Activated CD8-positive, alpha-beta memory T cell treated with anti-CD3 and anti-CD28 coated beads, Interleukin-2, amount 50 U/mL, for 1 hour (primary cell): Measurements from ENCODE around the gene EIF5.

Experiments
- DNase-seq: peaks from one replicate; pipeline ENCODE4 v3.0.0-alpha.2; 2020; ENCODE audit errors: extremely low read depth

Gene EIF5

GRCh38 chr14:103310576-103311095 is 23.4 kb upstream of the EIF5 start:
- DNase-seq = no peak

GRCh38 chr14:103311171-103311997 is 22.7 kb upstream of the EIF5 start:
- DNase-seq = no peak

GRCh38 chr14:103312006-103312635 is 21.9 kb upstream of the EIF5 start:
- no peak for DNase-seq

GRCh38 chr14:103313704-103314103 is 20.3 kb upstream of the EIF5 start:
- no peak for DNase-seq

- DNase-seq = no peak
These were observed 19.4 kb upstream of the EIF5 start for GRCh38 chr14:103314496-103315277.

DNA sequence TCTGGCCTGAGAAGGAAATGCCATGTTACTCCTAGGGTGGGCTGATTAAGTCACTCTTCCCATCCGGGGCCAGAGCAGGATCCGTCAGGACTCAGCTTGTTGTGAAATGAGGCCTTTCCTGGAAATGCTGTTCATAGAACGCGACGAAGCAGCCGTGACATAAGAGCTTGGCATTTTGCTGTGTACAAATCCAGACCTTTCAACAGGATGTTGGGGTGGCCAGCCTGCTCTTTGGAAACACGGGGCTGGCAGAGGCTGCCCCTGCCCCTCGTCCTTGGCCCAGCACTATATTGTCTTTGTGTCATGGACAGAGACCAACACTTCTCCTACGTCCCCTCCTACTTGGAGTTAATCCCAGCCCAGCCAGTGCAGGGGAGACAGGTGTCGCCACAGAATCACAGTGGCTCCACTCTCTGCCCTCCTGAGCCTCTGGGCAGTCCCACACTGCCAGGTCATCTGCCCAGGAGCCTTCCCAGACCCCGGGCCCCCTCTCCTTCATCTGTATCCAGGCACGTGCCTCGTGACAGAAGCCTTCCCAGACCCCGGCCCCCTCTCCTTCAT is 18.6 kb upstream of the EIF5 start:
- no peak for DNase-seq

DNA sequence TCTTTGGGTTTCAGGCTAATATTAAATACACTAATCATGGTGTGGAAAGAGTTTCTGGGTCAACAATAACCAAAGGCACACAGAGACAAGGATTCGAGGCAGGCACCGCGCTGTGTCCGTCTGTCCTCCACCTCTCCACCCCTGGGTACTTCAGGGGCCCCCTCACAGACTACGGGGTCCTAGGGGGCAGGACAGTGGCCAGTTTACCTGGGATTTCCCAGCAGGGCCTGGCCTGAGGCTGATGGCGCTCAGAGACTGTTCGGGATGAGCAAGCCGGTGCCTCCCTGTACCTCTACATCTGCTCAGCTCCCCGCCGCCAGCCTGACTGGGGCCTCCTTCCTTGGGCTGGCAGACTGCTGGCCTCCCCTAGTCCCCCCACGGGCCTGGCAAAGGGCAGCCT is 18.1 kb upstream of the EIF5 start:
- no peak for DNase-seq

- no peak for DNase-seq
These were observed 17.3 kb upstream of the EIF5 start for GRCh38 chr14:103316721-103317121.

DNA sequence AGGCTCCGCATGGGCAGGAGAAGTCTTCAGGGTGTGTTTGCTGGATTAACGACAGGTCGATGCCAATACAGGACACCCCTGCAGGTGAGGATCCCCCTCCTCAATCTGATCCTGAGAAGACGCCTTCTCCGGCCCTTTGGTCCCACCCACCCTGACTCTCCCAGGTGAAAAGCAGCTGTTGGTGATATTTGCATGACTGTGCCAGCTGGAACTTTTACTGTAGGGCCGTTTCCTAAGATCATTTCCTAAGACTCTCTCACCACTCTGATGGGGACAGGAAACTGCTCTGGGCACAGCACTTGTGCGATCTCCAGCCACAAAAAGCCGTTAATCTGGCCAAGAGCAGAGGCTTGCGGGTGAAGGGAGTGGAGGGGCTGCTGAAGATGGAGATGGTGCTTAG is 16.8 kb upstream of the EIF5 start:
- no peak for DNase-seq

DNA sequence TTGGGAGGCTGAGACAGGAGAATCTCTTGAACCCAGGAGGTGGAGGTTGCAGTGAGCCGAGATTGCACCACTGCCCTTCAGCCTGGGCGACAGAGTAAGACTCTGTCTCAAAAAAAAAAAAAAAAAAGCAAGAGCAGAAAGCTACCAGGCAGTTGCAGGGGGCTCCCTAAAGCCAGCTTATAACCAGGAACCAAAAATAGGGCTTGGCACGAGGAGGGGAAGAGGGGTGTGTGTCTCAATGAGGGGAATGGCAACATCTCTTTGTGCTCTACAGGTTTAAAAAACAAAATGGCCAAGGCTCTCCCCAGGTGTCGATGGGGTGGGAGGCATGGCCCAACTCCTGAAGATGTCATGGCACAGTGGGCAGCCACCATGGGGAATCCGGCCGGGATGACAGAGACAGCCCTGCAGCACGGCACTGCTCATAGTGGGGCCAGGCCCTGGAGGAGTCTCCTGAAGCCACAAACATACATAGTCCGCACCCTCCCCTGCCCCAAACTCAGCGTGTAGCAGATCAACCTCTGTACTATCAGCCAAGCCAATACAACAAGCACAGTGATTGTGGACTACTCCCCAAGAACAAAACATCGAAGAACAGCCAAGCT is 16.0 kb upstream of the EIF5 start:
- DNase-seq = no peak

- no peak for DNase-seq
These were observed 15.2 kb upstream of the EIF5 start for GRCh38 chr14:103318750-103319419.

DNA sequence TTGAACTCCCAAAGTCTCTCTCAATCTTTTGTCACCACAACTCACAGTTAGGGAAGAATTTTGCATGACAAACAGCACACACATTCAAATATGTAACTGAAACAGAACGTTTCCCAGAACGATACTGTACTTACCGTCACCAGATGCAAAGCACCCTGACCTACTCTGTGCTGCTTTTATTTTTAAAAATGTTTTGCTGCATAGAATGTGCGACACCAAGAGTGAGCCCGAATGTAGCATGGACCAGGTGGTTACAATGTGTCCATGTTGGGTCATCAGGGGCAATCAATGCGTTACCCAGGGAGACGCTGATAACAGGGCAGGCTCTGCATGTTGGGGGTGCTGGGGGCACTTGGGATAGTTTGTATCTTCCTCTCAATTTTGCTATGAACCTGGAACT is 14.6 kb upstream of the EIF5 start:
- DNase-seq = no peak

- no peak for DNase-seq
These were observed 8.0 kb upstream of the EIF5 start for GRCh38 chr14:103326078-103326477.

GRCh38 chr14:103328941-103329340 is 5.1 kb upstream of the EIF5 start:
- no peak for DNase-seq

DNA sequence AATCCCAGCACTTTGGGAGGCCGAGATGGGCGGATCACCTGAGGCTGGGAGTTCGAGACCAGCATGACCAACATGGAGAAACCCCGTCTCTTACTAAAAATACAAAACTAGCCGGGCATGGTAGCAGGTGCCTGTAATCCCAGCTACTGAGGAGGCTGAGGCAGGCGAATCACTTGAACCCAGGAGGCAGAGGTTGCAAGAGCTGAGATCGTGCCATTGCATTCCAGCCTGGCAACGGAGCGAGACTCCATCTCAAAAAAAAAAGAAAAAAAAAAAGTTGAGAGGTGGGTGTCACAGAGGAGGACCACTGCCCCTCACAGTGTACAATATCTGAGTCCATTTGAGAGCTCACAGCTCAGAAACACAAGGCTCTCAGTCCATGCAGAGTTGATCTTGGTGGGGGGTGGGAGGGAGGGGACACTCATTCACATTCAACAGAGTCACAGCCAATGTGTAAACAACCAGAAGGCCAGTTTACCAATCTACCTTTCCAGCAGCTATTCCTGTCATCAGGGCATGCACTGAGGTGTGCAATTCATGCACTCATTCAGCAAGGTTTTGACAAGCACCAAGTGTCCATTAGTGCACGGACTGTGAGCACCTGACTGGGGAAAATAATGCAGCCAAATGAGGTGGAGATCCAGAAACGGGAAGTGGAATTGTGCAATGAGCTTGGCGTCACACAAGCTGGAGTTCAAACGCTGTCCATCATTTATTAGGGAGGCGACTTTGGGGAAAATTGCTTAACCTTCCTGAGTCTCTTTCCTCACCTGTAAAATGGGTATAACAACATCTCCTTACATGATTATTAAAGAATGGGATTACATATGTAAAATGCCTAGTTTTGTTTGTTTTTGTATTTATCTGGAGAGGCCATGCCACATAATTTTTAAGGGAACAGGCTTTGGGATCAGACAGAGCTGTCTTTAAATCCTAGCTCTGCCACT is 4.4 kb upstream of the EIF5 start:
- DNase-seq = no peak

- DNase-seq = no peak
These were observed 3.5 kb upstream of the EIF5 start for GRCh38 chr14:103330536-103330935.

DNA sequence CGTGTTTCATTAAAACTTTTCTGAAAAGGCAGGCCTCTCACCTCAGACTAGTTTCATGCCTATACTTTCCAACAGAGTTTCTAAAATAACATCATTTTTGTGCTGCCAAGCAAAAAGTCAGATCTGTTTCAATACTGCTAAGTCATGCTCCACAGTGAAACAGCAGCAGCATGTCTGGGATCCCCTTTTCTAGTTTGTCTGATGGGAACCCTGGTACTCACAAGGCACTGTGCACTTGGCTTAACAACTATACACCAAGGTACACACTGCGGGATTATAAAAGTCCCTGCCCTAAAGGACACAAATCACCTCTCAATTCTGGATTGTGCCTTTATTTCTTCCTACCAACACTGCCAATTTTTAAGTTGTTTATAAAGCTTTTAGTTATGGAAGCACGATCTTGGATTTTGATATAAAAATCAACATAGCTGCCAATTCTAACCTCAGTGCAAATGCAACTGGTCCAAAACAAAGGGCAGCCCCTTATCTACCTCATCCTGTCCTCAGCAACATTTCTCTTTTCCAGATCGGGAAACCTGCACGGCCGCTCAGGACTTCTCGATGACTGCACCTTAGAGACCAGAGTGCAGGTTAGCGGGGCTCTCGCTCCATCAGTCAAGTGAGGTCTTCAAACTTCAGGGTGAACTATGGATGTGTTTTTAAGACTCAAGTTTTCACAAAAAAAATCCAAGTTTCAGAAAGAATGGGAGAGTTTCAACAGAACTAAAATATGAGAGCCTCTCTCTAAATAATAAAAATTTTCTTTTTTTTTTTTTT is 1.7 kb upstream of the EIF5 start:
- DNase-seq = no peak

DNA sequence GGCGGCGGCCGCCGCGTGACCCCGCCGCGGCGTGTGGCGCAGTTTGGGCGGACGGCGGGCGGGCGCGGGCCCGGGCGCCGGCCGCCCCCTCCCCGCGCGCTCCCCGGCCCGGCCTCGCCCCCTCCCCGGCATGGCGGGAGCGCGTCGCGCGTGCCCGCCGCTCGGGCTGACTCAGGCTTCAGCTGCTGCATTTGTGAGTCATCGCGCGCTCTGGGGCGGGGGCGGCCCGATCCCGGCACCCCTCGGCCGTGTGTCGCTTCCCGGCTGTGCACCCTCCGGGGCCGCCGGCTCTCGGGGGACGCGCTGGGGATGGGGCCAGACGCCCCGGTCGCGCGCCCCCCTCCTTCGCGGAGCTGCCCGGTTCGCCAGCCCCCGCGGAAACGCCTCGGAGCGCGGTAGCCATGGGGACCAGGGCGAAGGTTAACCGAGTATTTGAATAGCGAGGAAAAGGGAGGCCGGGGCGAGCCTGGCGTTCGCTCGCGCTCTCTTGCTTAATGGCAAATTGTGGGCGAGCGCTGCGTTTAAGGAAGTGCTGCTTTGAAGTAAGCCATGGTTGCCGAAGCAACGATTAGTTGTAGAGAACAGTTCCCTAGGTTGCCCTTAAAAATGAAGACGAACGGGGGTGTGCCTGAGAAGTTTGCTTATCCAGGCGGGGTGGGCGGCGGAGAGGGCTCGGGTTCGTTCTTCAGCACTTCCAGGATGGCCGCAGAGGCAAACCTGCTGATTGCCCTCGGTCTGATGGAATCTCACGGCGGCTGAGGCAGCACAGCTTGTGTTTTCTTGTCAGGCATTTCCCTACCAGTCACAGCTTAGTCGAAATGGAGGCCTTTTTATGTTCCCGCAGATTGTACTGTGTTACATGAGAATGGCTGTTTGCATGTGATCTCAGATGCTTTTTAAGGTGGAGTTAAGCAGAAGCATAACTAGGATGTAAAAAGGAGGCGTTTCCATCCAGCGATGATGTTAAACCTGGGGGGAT is 896 bp downstream of the EIF5 start:
- peak; percentile 39 for DNase-seq
